H1 (cell line): ENCODE results near the gene ADCY1. TPM values are rescaled to one million over a fixed set of nuclear protein-coding genes. Genes with fewer than 3 reads are reported as not detected.

Experiments
- CTCF ChIA-PET: fragments of 300-600 bp; sonication (Branson Sonifier 250); formaldehyde crosslinking; loops from one replicate; lab custom pipeline; 2021; ENCODE audit not compliant: partially characterized antibody; lab: Charles Lee
- POLR2A ChIA-PET: fragments of 300-600 bp; sonication (Branson Sonifier 250); formaldehyde crosslinking; loops from one replicate; lab custom pipeline; 2021; ENCODE audit warnings: inconsistent platforms; ENCODE audit not compliant: partially characterized antibody; lab: Charles Lee
- DNase-seq, 2 experiments: peaks; one replicate each; pipeline versions ENCODE4 v3.0.0 to v3.0.0-alpha.2; 2010 to 2022; ENCODE audit warnings: low spot score in 2 of 2, low read depth in 1 of 2, mixed read lengths in 1 of 2
- FAIRE-seq: peaks from 2 replicates; lab custom pipeline; 2011; peaks lifted over from hg19 to GRCh38; lab: Jason Lieb, UNC
- H2AFZ ChIP-seq: 2 replicates; pipeline ENCODE4 v1.8.1; 2012; ENCODE audit warnings: low read length, inconsistent platforms
- H2AK5ac ChIP-seq: 2 replicates; pipeline ENCODE4 v1.6.1; 2013; ENCODE audit warnings: low read depth, low read length
- H2BK120ac ChIP-seq: replicated peaks from 2 replicates; pipeline ENCODE3; 2013; ENCODE audit warnings: low read depth, low read length, inconsistent platforms
- H2BK12ac ChIP-seq: 2 replicates; pipeline ENCODE4 v1.6.1; 2013; ENCODE audit warnings: low read depth, low read length
- H2BK15ac ChIP-seq: 2 replicates; pipeline ENCODE4 v1.6.1; 2013; ENCODE audit warnings: low read length
- H2BK20ac ChIP-seq: 2 replicates; pipeline ENCODE4 v1.6.1; 2013; ENCODE audit warnings: low read length
- H2BK5ac ChIP-seq: 2 replicates; pipeline ENCODE4 v1.6.1; 2013; ENCODE audit warnings: low read depth, low read length
- H3K14ac ChIP-seq: 2 replicates; pipeline ENCODE4 v1.6.1; 2013; ENCODE audit warnings: inconsistent platforms; ENCODE audit not compliant: insufficient read length
- H3K18ac ChIP-seq: 2 replicates; pipeline ENCODE4 v1.6.1; 2013; ENCODE audit warnings: low read length; ENCODE audit errors: extremely low read depth
- H3K23ac ChIP-seq: 2 replicates; pipeline ENCODE4 v1.6.1; 2013; ENCODE audit warnings: inconsistent platforms; ENCODE audit not compliant: insufficient read length
- H3K23me2 ChIP-seq: 2 replicates; pipeline ENCODE4 v1.6.1; 2013; ENCODE audit warnings: low read depth, low read length
- H3K27ac ChIP-seq: 2 replicates; pipeline ENCODE4 v1.6.1; 2011; ENCODE audit warnings: low read depth, low read length, inconsistent platforms
- H3K27me3 ChIP-seq, 4 experiments: replicated peaks in 1 of 4; 1 replicate in 1 of 4; 2 replicates in 3 of 4; pipeline versions ENCODE4 v1.6.1 to v1.8.1; 2011 to 2013; ENCODE audit warnings: low read length in 3 of 4, mild to moderate bottlenecking in 3 of 4, inconsistent platforms in 2 of 4, mixed read lengths in 2 of 4, moderate library complexity in 1 of 4; ENCODE audit not compliant: control insufficient read depth in 3 of 4, insufficient read depth in 3 of 4; ENCODE audit errors: extremely low read depth in 1 of 4
- H3K36me3 ChIP-seq, 4 experiments: 2 replicates each; pipeline versions ENCODE4 v1.6.1 to v1.8.1; 2011 to 2013; ENCODE audit warnings: mild to moderate bottlenecking in 4 of 4, low read length in 3 of 4, moderate library complexity in 2 of 4, control low read depth in 1 of 4, inconsistent platforms in 1 of 4; ENCODE audit not compliant: insufficient read depth in 4 of 4, control insufficient read depth in 2 of 4
- H3K4ac ChIP-seq: replicated peaks from 2 replicates; pipeline ENCODE3; 2013; ENCODE audit warnings: low read length, low read depth, mixed read lengths, inconsistent platforms; ENCODE audit not compliant: insufficient read length
- H3K4me1 ChIP-seq, 4 experiments: replicated peaks in 1 of 4; 1 replicate in 1 of 4; 2 replicates in 3 of 4; pipeline versions ENCODE4 v1.6.1 to v1.8.1; 2011 to 2013; ENCODE audit warnings: low read length in 3 of 4, inconsistent platforms in 2 of 4, mixed read lengths in 1 of 4; ENCODE audit not compliant: insufficient read depth in 4 of 4, control insufficient read depth in 3 of 4
- H3K4me2 ChIP-seq, 2 experiments: 2 replicates each; pipeline versions ENCODE4 v1.6.1 to v1.8.1; 2011 to 2013; ENCODE audit warnings: low read depth in 2 of 2, low read length in 2 of 2, control low read depth in 1 of 2, inconsistent platforms in 1 of 2, mild to moderate bottlenecking in 1 of 2; ENCODE audit not compliant: insufficient read depth in 1 of 2
- H3K4me3 ChIP-seq, 4 experiments: fragments of 200-600, 300-600 bp in 1 of 4; sonication (generic), shearing (Covaris generic), sonication (Bioruptor Twin) in 1 of 4; 2 replicates each; pipeline versions ENCODE4 v1.5.1 to v1.8.1; 2011 to 2016; ENCODE audit warnings: low read length in 4 of 4, low read depth in 3 of 4, control low read depth in 2 of 4, inconsistent platforms in 2 of 4, mild to moderate bottlenecking in 2 of 4, mixed read lengths in 1 of 4, moderate library complexity in 1 of 4; ENCODE audit not compliant: insufficient read depth in 2 of 4; ENCODE audit errors: extremely low read depth in 1 of 4
- H3K56ac ChIP-seq: replicated peaks from 2 replicates; pipeline ENCODE3; 2013; ENCODE audit warnings: low read depth, mild to moderate bottlenecking, mixed read lengths, low read length, inconsistent platforms; ENCODE audit not compliant: insufficient read length
- H3K79me1 ChIP-seq: 2 replicates; pipeline ENCODE4 v1.6.1; 2013; ENCODE audit warnings: low read depth, low read length, control low read depth
- H3K79me2 ChIP-seq, 2 experiments: 2 replicates each; pipeline versions ENCODE4 v1.6.1 to v1.8.1; 2012 to 2013; ENCODE audit warnings: low read length in 2 of 2, mild to moderate bottlenecking in 2 of 2, inconsistent platforms in 1 of 2; ENCODE audit not compliant: insufficient read depth in 2 of 2, control insufficient read depth in 1 of 2
- H3K9ac ChIP-seq, 4 experiments: replicated peaks in 1 of 4; 1 replicate in 1 of 4; 2 replicates in 3 of 4; pipeline versions ENCODE4 v1.6.1 to v1.8.1; 2011 to 2013; ENCODE audit warnings: low read depth in 3 of 4, low read length in 3 of 4, control low read depth in 2 of 4, mild to moderate bottlenecking in 2 of 4, moderate library complexity in 2 of 4, inconsistent platforms in 1 of 4; ENCODE audit errors: extremely low read depth in 1 of 4
- H3K9me3 ChIP-seq, 2 experiments: 2 replicates each; pipeline versions ENCODE4 v1.6.1 to v1.8.1; 2012 to 2013; ENCODE audit warnings: mild to moderate bottlenecking in 2 of 2, moderate library complexity in 2 of 2, control low read depth in 1 of 2, inconsistent platforms in 1 of 2, low read depth in 1 of 2, low read length in 1 of 2, mixed read lengths in 1 of 2; ENCODE audit not compliant: insufficient read depth in 2 of 2
- H4K20me1 ChIP-seq, 2 experiments: replicated peaks in 1 of 2; 2 replicates each; pipeline versions ENCODE3 to v1.8.1; 2011 to 2013; ENCODE audit warnings: inconsistent platforms in 2 of 2, low read length in 2 of 2, mild to moderate bottlenecking in 1 of 2; ENCODE audit not compliant: insufficient read depth in 2 of 2, control insufficient read depth in 1 of 2
- H4K5ac ChIP-seq: 2 replicates; pipeline ENCODE4 v1.6.1; 2013; ENCODE audit warnings: low read length, low read depth, mixed read lengths, inconsistent platforms; ENCODE audit not compliant: insufficient read length
- H4K8ac ChIP-seq: 2 replicates; pipeline ENCODE4 v1.8.0; 2013; ENCODE audit warnings: mild to moderate bottlenecking, moderate library complexity, low read length, inconsistent platforms; ENCODE audit not compliant: insufficient read depth; ENCODE audit errors: extremely low read depth
- H4K91ac ChIP-seq: replicated peaks from 2 replicates; pipeline ENCODE3; 2013; ENCODE audit warnings: low read length, mixed read lengths, inconsistent platforms; ENCODE audit not compliant: insufficient read length
- CBX8 ChIP-seq: fragments of 300-800, 300-1000 bp; sonication (generic); IDR thresholded peaks from 2 replicates; pipeline ENCODE4 v1.7.1; 2016; ENCODE audit warnings: low read depth, low read length, borderline replicate concordance
- EGR1 ChIP-seq: IDR thresholded peaks from 2 replicates; pipeline ENCODE4 v1.6.1; 2011; ENCODE audit warnings: low read depth, low read length, borderline replicate concordance
- RFX5 ChIP-seq: IDR thresholded peaks from 2 replicates; pipeline ENCODE4 v1.6.1; 2011; ENCODE audit warnings: low read depth, low read length, improper control_type of control experiment, borderline replicate concordance
- WGBS, 2 experiments: shearing (Covaris generic) in 1 of 2; methylation state at CpG; one replicate each; pipeline versions ENCODE4 v1.1.6 to v1.1.7; 2013 to 2015; ENCODE audit warnings: low lambda C conversion rate in 2 of 2, mixed read lengths in 2 of 2, inconsistent platforms in 1 of 2, low coverage in 1 of 2, missing lambda C conversion rate in 1 of 2; ENCODE audit not compliant: insufficient replicate concordance in 2 of 2, insufficient coverage in 1 of 2, insufficient read length in 1 of 2; ENCODE audit errors: extremely low coverage in 1 of 2, missing lambda C conversion rate in 1 of 2; 5-methylcytosine and 5-hydroxymethylcytosine counted together
- polyA plus RNA-seq, 7 experiments: library from polyadenylated mRNA; depleted of rRNA in 3 of 7; stranded (reverse) in 5 of 7; unstranded in 2 of 7; fragments of >200 nt in 5 of 7; fragments of 200-250 nt in 2 of 7; gene quantifications; 1 replicate in 5 of 7; 2 replicates in 1 of 7; 4 replicates in 1 of 7; pipeline versions ENCODE4 v1.2.1 to v1.2.3, GENCODE V29; 2011 to 2013; ENCODE audit warnings: missing spikeins in 2 of 7, mixed read lengths in 2 of 7
- total RNA-seq: library from RNA; stranded (reverse); fragmentation: NEBNext Ultra II Directional; extraction: Animal tissue kit (Norgen Biotek cat#: 25700); gene quantifications from 2 replicates; pipeline ENCODE4 v1.2.1, GENCODE V29; 2021

Gene ADCY1
- total and polyA plus RNA-seq, 2 of the 8 experiments (the other 6 are each of a cell fraction or from before 2014, with no cell fraction given), result 7.9 to 26.9 TPM

GRCh38 chr7:45712872-45713668, 138.9 kb downstream of the ADCY1 start:
- no peak overlapping the region for H3K23ac ChIP-seq

More at GRCh38 chr7:45712872-45713668, 138.9 kb downstream of the ADCY1 start:
- no peak for TF ChIP-seq CBX8
- no peak for TF ChIP-seq RFX5
- no peak for TF ChIP-seq EGR1
- Histone ChIP-seq H3K79me2 (no peaks in the 10 kb centered on the region), H3K23me2 (no peaks in the 10 kb centered on the region), H2BK12ac (no peak overlapping the region), H2BK15ac (no peak overlapping the region), H3K18ac (no peak overlapping the region; the same call in 1 of the 2 replicates), H4K20me1 (peaks cover 0 to 6% of the 10 kb centered on the region in 2 experiments), H3K4me1 (no peaks in the 10 kb centered on the region), H2AK5ac (no peak overlapping the region), H3K4me3 (no peak overlapping the region), H3K4ac (no peak overlapping the region), H3K56ac (no peak overlapping the region), H2BK5ac (no peak overlapping the region), H4K91ac (no peak overlapping the region), H3K79me1 (no peaks in the 10 kb centered on the region), H3K9me3 (no peaks in the 10 kb centered on the region), H4K8ac (no peak overlapping the region), H3K36me3 (peaks cover 0 to 12% (median 4%) of the 10 kb centered on the region in 4 experiments; a peak in 4 of 8 replicates), H3K27ac (no peak overlapping the region), H2BK20ac (no peak overlapping the region), H2BK120ac (no peak overlapping the region), H3K4me2 (no peak overlapping the region), H2AFZ (no peak overlapping the region), H3K14ac (no peak overlapping the region), H3K9ac (no peak overlapping the region), H3K27me3 (no peaks in the 10 kb centered on the region), H4K5ac (no peak overlapping the region)
- POLR2A ChIA-PET, result no interaction called here
- FAIRE-seq, result no peak
- CTCF ChIA-PET, result interaction anchor here (0.9 to 1.2 kb wide), 2 partner anchors 9 to 51 kb away, joined by 3 read pairs; no protein-coding TSS in a partner anchor
- 93% methylated on average over 6 of the region's 6 CpGs; no CpG with 5 or more reads in 1 of the 2 experiments for WGBS, 2 experiments
- no peak for DNase-seq
